ENCODE data around the gene PBX1.

- TF ChIP-seq POLR2AphosphoS5 (IDR thresholded peaks at IDR 0.05) (no peak), CTCF (IDR thresholded peaks at IDR 0.05) (no peak), POLR2A (IDR thresholded peaks at IDR 0.05) (no peak), EP300 (IDR thresholded peaks at IDR 0.05) (no peak)
Measured at GRCh38 chr1:164644268-164644667, 85.3 kb downstream of the PBX1 start.

Data from sigmoid colon (tissue), 4 donors.